ENCODE measurements around the gene ADAMTS19. TPM values are rescaled to one million over a fixed set of nuclear protein-coding genes. Genes with fewer than 3 reads are reported as not detected.

ADAMTS19 gene
- total and polyA plus RNA-seq, 7 donors = 0.01 to 0.69 (median 0.24) TPM; not detected in 1

- ATAC-seq (peak in 2 of 4 donors; percentile 53 to 69), DNase-seq (no peak)
- Histone ChIP-seq H3K36me3 (ENCODE audit: insufficient read depth in 1 of 2, low read depth in 1 of 2) (no peaks in the 10 kb centered on the region), H3K9me3 (no peaks in the 10 kb centered on the region), H3K4me3 (no peak overlapping the region), H3K4me1 (no peaks in the 10 kb centered on the region), H3K27me3 (ENCODE audit: insufficient read depth in 3 of 3, low read length in 2 of 3) (no peaks in the 10 kb centered on the region), H3K27ac (no peak overlapping the region)
- TF ChIP-seq, protein P1, sequence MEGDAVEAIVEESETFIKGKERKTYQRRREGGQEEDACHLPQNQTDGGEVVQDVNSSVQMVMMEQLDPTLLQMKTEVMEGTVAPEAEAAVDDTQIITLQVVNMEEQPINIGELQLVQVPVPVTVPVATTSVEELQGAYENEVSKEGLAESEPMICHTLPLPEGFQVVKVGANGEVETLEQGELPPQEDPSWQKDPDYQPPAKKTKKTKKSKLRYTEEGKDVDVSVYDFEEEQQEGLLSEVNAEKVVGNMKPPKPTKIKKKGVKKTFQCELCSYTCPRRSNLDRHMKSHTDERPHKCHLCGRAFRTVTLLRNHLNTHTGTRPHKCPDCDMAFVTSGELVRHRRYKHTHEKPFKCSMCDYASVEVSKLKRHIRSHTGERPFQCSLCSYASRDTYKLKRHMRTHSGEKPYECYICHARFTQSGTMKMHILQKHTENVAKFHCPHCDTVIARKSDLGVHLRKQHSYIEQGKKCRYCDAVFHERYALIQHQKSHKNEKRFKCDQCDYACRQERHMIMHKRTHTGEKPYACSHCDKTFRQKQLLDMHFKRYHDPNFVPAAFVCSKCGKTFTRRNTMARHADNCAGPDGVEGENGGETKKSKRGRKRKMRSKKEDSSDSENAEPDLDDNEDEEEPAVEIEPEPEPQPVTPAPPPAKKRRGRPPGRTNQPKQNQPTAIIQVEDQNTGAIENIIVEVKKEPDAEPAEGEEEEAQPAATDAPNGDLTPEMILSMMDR (IDR thresholded peaks at IDR 0.05) = no peak
- WGBS, 3 donors = 19 to 42% (median 38%) methylated on average over 2 of the region's 2 CpGs
- intact Hi-C loops (cut with DNase I) = no loop called here
These were observed 49.4 kb downstream of the ADAMTS19 start for GRCh38 chr5:129509363-129509975.

- Histone ChIP-seq H3K4me3 (no peak overlapping the region), H3K9me3 (peaks cover 5% of the 10 kb centered on the region), H3K4me1 (no peaks in the 10 kb centered on the region), H3K27me3 (ENCODE audit: insufficient read depth in 3 of 3, low read length in 2 of 3) (no peaks in the 10 kb centered on the region), H3K36me3 (ENCODE audit: insufficient read depth in 1 of 2, low read depth in 1 of 2) (no peaks in the 10 kb centered on the region), H3K27ac (no peak overlapping the region)
- intact Hi-C loops (cut with DNase I) = no loop called here
- ATAC-seq (no peak), DNase-seq (no peak)
- TF ChIP-seq, protein P1 (IDR thresholded peaks at IDR 0.05) = no peak
These were observed 51.2 kb downstream of the ADAMTS19 start for GRCh38 chr5:129511291-129511690.

DNA sequence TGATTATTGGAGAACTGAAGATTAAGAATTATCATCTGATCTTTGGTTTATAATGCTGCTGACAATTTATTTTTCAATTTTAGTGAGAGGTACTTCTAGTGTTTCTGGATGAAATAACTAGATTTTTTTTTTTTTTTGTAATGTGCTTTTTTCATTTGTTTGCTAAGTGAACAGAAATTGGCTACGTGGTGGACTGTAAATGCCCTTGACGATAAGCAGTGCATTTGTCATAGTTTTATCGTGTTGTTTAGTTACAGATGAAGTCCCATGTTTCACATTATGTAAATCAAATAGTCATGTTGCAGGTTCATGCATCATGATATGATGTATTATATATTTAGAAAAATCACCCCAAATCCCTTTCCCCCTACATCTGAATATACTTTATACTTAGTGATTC, 81.0 kb downstream of the ADAMTS19 start:
- Histone ChIP-seq H3K9me3 (no peaks in the 10 kb centered on the region), H3K27me3 (ENCODE audit: insufficient read depth in 3 of 3, low read length in 2 of 3) (no peaks in the 10 kb centered on the region), H3K27ac (no peak overlapping the region), H3K4me3 (no peak overlapping the region), H3K4me1 (no peaks in the 10 kb centered on the region), H3K36me3 (ENCODE audit: insufficient read depth in 1 of 2, low read depth in 1 of 2) (no peaks in the 10 kb centered on the region)
- 68 to 76% (median 70%) methylated on average over 3 of the region's 3 CpGs for WGBS, 3 donors
- TF ChIP-seq, protein P1 (IDR thresholded peaks at IDR 0.05) = no peak
- ATAC-seq (no peak), DNase-seq (no peak)
- intact Hi-C loops (cut with DNase I) = no loop called here

DNA sequence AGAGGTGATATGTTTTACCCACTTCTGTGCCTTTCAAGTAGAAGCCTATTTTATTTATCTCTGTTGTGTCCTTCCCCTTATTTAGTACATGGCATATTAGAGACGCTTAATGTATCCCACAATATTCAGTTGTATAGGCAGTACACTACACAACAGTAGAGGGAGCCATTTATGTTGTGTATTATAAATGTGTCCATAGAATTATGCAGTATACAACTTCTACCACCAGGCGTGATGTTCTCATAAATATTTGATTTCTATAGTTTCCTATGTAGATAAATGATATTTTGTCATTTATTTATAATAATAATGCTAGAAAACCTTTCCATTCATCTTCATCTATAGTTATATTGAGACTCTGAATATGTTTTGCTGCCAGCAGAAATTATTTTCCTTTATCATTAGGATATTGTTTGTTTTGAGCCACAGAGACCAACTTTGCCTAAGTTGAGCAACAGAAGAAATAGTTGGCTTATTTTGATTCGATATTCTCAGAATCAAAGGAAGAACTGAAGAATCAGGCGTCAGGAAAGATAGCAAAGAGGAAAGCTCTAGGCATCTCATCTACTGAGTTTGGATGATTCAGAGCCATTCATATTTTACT, 81.7 kb downstream of the ADAMTS19 start:
- H3K27ac ChIP-seq = no peak overlapping the region
- TF ChIP-seq, protein P1 (IDR thresholded peaks at IDR 0.05) = no peak
- 83 to 88% (median 85%) methylated on average over 4 of the region's 4 CpGs for WGBS, 3 donors
- H3K9me3 ChIP-seq = no peaks in the 10 kb centered on the region
- no peaks in the 10 kb centered on the region for H3K36me3 ChIP-seq (ENCODE audit: insufficient read depth in 1 of 2, low read depth in 1 of 2)
- intact Hi-C loops (cut with DNase I) = no loop called here
- DNase-seq (no peak), ATAC-seq (no peak)
- no peak overlapping the region for H3K4me3 ChIP-seq
- no peaks in the 10 kb centered on the region for H3K4me1 ChIP-seq
- no peaks in the 10 kb centered on the region for H3K27me3 ChIP-seq (ENCODE audit: insufficient read depth in 3 of 3, low read length in 2 of 3)

- H3K9me3 ChIP-seq = no peaks in the 10 kb centered on the region
- no peak overlapping the region for H3K4me3 ChIP-seq
- DNase-seq (no peak), ATAC-seq (no peak)
- TF ChIP-seq, protein P1 (IDR thresholded peaks at IDR 0.05) = no peak
- no peaks in the 10 kb centered on the region for H3K4me1 ChIP-seq
- H3K36me3 ChIP-seq (ENCODE audit: insufficient read depth in 1 of 2, low read depth in 1 of 2) = peaks cover 0 to 2% of the 10 kb centered on the region in 2 donors
- intact Hi-C loops (cut with DNase I) = no loop called here
- 85 to 89% (median 88%) methylated on average over 1 of the region's 1 CpG for WGBS, 3 donors
- no peaks in the 10 kb centered on the region for H3K27me3 ChIP-seq (ENCODE audit: insufficient read depth in 3 of 3, low read length in 2 of 3)
- no peak overlapping the region for H3K27ac ChIP-seq
These were observed 87.0 kb downstream of the ADAMTS19 start for GRCh38 chr5:129547137-129547536.

Measured in psoas muscle (tissue), 8 donors.